HG03521 (cell line): Measurements from ENCODE around the gene CCDC171.
"Not testable (repeated sequence)": the region's sequence is repeated elsewhere in the genome, so short reads cannot be mapped to it uniquely, and the experiment has no call there.

Source experiments
- ATAC-seq: cut with Tn5 transposase; IDR thresholded peaks from one replicate; pipeline ENCODE4 v1.9.1; 2021; ENCODE audit warnings: mild to moderate bottlenecking, moderate library complexity; ENCODE audit not compliant: unreplicated experiment

Gene CCDC171

DNA sequence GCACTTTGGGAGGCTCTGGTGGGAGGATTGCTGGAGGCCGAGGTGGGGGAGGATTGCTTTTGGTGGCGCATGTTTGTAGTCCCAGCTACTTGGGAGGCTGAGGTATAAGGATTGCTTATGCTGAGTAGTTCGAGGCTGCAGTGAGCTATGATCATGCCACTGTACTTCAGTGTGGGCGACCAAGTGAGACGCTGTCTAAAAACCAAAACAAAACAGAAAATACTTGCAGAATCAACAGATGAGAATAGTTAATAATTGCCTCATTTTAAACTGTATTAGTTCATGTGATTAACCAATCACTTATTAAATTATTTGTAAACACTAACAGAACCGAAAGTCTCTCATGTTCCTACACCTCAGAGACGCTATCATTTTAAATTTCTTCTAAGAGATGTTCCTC lies 118.1 kb downstream of the CCDC171 start:
- ATAC-seq: peak; percentile 71

- ATAC-seq: no peak
Observed at GRCh38 chr9:15693701-15694100, 140.9 kb downstream of the CCDC171 start.

GRCh38 chr9:15696979-15697378 lies 144.1 kb downstream of the CCDC171 start:
- ATAC-seq: no peak

DNA sequence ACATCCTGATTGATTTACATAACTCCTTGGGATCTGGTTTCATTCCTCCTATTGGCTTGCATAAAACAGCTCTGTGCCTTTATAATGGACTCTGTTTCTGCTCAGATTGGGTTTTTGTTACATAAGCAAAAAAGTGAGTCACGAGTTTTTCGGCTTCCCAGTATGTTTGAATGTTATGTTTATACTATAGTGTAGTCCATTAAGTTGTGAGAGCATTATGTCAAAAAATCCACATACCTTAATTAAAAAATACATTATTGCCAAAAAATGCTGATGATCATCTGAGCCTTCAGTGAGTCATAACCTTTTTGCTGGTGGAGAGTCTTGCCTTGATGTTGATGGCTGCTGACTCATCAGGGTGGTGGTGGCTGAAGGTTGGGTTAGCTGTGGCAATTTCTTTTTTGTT lies 144.6 kb downstream of the CCDC171 start:
- ATAC-seq: no peak

- not testable (repeated sequence) for ATAC-seq
Observed at GRCh38 chr9:15699876-15700559, 147.2 kb downstream of the CCDC171 start.

DNA sequence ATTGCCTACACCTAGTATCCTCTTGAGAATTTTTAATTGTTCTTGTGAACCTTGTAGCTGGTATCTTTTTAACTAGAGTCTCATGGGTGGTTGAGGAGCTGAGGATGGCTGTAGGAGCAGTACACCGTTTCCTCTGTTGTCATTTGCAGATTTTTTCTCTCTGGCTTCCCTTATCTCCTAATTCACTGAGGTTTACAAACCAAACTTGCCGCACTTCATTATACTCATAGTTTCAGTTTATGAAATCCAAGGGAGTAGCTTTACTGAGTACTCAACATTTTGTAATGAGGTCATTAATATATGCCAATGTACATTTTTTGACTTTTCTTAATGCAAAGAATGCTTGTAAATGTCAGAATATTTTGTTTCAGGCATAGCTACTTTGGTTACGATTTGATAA lies 154.2 kb downstream of the CCDC171 start:
- no peak for ATAC-seq

DNA sequence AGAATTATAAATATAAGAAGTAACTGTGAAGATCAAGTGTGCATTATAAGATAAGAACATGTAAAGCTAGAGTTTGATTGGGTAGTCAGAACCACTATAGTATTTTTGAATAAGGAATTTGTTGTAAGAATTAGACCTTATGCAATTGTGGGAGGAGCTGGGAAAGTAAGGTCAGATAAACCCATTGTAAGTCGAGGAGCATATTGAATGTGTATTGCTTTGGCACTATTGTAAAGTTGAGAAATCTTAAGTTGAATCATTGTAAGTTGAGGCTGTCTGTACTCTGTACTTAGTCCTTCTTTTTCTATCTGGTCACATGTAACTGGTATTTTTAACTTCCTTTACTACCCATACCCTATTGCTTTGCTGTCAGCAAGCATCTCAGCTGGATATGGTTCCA lies 158.7 kb downstream of the CCDC171 start:
- no peak for ATAC-seq

DNA sequence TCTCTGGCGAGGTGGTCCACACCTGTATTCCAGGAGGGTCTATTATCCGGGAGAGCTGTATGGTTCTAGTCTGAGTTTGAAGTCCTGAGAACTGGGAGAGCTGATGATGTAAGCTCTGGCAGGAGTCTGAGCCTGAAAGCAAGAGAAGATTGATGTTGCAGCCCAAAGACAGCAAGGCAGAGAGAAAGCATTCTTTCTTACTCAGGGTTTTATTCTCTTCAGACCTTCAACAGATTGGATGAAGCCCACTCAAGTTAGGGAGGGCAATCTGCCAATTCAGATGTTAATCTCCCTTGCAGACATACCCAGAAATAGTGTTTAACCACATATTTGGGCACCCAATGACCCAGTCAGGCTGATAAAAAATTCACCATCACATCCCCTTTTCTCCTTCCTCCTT lies 159.1 kb downstream of the CCDC171 start:
- ATAC-seq: no peak

- no peak for ATAC-seq
Observed at GRCh38 chr9:15714746-15715145, 161.9 kb downstream of the CCDC171 start.

DNA sequence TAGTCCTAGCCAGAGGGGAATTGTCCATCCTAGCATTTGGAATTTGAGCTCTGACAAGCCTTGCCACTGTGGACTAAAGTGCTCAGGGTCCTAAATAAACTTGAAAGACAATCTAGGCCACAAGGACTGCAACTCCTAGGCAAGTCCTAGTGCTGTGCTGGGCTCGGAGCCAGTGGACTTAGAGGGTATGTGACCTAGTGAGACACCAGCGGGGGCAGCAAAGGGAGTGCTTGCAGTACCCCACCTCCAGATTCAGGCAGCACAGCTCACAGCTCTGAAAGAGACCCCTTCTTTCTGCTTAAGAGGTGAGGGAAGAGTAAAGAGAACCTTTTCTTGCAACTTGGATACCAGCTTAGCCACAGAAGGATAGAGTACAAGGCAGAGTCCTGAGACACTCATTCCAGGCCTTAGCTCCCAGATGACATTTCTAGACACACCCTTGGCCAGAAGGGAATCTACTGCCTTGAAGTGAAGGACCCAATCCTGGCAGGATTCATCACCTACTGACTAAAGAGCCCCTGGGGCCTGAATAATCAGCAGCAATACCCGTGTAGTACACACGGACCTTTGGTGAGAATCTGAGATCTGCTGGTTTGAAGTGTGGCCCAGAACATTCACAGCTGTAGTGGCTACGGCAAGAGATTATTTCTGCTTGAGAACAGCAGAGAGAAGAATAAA lies 164.6 kb downstream of the CCDC171 start:
- ATAC-seq: no peak

DNA sequence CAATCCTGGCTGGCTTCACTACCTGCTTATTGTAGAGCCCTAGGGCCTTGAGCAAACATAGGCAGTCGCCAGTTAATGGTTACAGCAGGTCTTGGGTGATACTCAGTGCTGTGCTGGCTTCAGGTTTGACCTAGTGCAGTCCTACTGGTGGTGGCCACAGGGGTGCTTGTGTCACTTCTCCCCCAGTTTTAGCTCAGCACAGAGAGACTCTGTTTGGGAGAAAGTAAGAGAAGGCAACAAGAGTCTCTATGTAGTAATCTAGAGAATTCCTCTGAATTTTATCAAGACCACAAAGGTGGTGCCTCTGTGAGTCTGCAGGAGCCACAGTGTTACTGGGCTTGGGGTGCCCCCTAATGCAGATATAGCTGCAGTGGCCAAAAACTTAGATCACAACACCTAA lies 165.6 kb downstream of the CCDC171 start:
- no peak for ATAC-seq

DNA sequence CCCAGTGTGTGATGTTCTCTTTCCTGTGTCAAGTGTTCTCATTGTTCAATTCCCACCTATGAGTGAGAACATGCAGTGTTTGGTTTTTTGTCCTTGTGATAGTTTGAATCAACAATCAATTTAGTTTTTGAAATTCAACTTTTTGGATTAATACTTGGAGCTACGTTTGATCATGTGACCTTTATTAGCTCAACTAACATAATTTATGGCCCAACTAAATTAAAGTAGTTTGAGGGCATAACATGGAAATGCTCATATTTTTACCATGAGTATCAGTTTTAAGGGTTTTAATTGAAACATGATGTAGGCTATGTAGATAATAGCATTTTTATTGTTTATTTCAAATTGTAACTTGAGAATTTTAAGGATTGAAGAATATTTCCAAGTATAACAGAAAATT lies 168.0 kb downstream of the CCDC171 start:
- no peak for ATAC-seq

DNA sequence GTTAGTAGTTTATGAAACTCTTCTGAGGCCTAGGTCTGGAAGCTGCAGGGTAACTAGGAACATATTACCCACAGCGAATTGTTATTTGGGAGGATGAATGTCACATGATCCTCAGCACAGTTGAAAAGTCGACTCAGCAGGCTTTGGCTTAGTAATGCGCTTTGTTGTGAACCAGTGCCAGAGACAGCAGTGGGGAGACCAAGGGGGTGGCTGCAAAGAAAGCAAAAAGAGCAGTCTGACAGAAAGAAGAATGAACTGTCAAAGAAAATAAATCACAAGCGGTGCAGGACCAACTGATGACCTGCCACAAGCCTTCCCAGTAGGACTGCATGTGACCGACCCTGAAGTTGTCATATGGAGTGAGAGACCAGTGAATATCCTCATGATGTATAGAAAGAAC lies 170.0 kb downstream of the CCDC171 start:
- ATAC-seq: no peak

DNA sequence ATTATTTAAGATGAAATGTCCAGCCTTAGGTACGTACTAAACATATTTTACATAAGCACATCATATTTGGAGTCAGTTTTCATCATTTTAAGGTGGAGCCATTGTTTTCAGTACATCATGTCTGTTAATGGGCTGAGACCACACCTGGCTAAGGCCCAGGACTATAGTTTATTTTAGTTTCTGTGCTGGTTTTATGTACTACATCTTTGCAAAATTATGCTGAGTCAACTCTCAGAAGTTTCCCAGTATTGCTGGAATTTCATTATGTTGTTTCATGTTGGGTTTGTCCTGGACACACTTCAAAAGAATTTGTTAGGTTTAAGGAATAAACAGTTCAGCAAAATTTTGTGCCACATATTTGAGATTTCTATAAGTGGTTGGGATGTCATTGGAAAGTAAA lies 171.2 kb downstream of the CCDC171 start:
- no peak for ATAC-seq

- ATAC-seq: no peak
Observed at GRCh38 chr9:15724612-15725011, 171.8 kb downstream of the CCDC171 start.

GRCh38 chr9:15725953-15726352 lies 173.1 kb downstream of the CCDC171 start:
- no peak for ATAC-seq

DNA sequence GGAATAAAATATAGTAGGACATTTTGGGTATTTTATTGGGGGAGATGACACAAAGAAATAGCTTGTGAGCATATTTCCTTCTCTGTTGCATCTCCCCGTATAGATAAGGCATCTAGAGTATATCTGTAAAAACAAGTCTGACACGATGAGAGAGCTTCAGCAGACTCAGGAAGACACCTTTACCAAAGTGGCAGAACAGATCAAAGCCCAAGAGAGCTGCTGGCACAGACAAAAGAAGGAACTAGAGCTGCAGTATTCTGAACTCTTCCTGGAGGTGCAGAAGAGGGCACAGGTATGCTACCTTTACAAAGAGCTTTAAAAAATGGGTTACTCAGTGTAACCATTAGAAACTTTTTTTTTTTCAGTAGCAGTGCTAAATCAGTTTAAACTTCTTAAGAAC lies 176.7 kb downstream of the CCDC171 start:
- no peak for ATAC-seq

DNA sequence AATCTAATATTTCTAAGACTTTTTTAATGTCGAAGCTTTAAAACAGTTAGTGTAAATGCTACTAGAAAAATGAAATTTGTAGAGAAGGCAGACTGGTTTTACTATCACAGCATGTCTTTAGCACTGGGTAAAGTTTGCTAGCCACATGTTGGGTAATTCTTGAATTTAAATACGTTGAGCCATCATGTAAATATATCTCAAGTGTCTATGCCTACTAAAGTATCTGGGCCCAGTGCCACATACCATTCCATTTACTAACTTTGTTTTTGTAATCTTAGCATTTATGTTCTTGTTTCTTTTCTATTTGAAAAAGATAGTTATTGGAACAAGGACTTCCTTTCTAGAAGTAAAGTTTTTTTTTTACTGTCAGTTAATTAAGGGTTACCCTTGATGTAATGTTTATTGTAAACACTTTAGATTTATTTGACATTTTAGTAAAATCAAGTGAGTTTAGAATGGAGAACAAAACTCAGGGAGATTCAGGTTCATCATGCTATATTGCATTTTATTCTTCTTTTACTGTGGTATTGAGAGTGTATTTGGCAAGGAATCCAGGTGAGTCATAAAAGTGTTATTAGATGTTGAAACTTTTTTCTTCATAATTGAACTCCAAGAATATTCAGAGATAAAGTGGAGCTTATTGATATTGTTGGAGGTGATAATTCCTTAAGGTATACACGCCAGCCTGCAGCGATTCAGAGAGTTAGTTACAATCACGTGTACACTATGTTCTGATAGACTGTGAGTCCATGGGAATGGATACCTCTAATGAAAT lies 182.4 kb downstream of the CCDC171 start:
- ATAC-seq: no peak

DNA sequence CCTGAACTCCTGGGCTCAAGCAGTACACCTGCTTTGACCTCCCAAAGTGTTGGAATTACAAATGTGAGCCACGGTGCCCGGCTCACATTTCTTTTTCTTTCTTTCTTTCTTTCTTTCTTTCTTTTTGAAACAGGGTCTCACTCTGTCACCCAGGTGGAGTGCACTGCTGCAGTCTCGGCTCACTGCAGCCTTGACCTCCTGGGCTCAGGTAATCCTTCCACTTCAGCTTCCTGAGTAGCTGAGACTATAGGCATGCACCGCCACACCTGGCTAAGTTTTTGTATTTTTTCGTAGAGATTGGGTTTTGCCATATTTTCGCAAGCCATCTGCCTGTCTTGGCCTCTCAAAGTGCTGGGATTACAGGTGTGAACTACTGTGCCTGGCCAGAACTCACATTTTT lies 183.7 kb downstream of the CCDC171 start:
- no peak for ATAC-seq

GRCh38 chr9:15738011-15738410 lies 185.2 kb downstream of the CCDC171 start:
- ATAC-seq: no peak

- ATAC-seq: no peak
Observed at GRCh38 chr9:15741015-15741414, 188.2 kb downstream of the CCDC171 start.

DNA sequence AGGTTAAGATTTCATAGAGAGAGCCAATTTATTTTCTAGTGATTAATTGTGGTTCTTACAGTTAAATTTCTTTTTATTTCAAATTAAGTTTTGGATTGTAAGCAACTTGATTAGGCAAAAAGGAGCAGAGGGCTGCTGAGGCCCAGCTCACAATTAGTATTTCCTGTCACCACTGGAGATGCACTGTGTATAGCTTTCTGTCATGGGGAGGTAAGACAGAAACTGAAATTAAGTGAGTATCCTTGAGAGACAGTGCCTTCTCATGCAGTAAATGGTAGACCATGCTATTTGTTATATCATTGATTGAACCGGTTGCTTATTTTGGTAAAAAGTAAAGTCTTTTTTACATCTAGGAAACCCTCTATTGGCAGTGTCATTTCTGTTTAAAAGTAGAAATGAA lies 190.7 kb downstream of the CCDC171 start:
- ATAC-seq: peak; percentile 88
